ENCODE measurements around the gene BMPER.

The BMPER gene

DNA sequence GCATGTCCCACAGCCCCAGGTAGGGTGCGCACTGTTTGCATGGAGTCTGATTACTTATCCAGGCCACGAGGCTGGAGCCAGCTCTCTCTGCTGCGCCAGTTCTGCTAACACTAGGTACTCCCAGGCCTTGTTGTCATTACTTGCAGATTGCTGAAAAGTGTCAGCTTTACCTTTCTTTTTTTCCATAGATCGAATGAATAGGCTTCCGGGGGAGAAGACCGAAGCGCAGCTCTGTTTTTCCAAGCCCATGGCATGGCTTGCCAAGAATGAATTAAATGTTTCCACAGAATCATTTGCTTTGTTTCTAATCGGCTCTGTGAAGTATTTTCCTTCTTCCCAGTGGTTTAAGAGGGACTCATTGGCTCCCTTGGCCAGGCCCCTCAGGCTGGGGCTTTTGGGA, 285.8 kb downstream of the BMPER start:
- DNase-seq, result no peak

- DNase-seq, result no peak
Observed at GRCh38 chr7:34191771-34192479, 286.6 kb downstream of the BMPER start.

DNA sequence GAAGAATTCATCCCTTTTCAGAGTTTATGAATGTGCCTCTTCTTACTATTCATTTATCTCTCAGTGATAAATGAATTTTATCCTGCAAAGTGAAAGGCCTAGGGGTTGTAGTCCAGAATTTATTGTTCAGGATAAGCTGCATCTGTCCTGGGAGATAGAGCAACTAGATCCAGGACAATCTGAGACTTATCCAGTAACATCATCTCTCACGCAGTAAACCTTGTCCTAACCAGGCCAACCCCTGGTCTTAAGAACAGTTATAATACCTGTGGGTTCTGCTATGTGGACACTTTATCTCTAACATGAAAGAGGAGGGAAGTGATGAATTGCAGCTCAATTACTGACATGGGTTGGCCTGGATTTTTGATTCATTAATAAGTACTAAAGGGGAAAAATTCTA, 287.6 kb downstream of the BMPER start:
- DNase-seq, result no peak

DNA sequence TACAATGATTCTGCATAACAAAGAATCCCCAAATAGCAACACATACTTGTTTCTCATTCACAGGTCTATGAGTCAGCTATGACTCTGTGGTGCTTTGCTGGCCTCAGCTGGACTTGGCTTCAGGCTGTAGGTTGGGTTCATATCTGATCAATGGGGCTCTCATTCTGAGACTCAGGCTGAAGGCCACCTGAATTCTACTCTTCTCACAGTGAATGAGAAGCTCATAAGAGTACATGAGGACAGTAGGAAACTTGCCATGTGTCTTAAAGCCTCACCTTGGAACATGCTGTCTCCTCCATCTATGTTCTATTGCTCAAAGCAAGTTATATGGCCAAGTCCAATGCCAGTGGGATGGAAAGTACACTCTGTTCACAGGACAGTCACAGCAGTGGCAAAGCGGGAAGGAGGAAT, 292.9 kb downstream of the BMPER start:
- no peak for DNase-seq
